Measurements from ENCODE around the gene UBE4B. TPM values are rescaled to one million over a fixed set of nuclear protein-coding genes. Genes with fewer than 3 reads are reported as not detected.
"Not testable (repeated sequence)": the region's sequence is repeated elsewhere in the genome, so short reads cannot be mapped to it uniquely, and the experiment has no call there.

UBE4B gene
- total RNA-seq, 4 donors from 2014 or later, result 31.2 to 48.6 (median 44.0) TPM

- Histone ChIP-seq H3K27ac (no peak overlapping the region), H3K27me3 (no peaks in the 10 kb centered on the region), H3K36me3 (no peaks in the 10 kb centered on the region), H3K4me1 (no peaks in the 10 kb centered on the region), H3K9me3 (no peaks in the 10 kb centered on the region), H3K4me3 (no peak overlapping the region)
- no peak for DNase-seq (ENCODE audit: low spot score in 2 of 2)
- TF ChIP-seq EP300 (IDR thresholded peaks at IDR 0.05) (no peak), POLR2A (IDR thresholded peaks at IDR 0.05) (no peak)
- TF ChIP-seq, protein P1, sequence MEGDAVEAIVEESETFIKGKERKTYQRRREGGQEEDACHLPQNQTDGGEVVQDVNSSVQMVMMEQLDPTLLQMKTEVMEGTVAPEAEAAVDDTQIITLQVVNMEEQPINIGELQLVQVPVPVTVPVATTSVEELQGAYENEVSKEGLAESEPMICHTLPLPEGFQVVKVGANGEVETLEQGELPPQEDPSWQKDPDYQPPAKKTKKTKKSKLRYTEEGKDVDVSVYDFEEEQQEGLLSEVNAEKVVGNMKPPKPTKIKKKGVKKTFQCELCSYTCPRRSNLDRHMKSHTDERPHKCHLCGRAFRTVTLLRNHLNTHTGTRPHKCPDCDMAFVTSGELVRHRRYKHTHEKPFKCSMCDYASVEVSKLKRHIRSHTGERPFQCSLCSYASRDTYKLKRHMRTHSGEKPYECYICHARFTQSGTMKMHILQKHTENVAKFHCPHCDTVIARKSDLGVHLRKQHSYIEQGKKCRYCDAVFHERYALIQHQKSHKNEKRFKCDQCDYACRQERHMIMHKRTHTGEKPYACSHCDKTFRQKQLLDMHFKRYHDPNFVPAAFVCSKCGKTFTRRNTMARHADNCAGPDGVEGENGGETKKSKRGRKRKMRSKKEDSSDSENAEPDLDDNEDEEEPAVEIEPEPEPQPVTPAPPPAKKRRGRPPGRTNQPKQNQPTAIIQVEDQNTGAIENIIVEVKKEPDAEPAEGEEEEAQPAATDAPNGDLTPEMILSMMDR (IDR thresholded peaks at IDR 0.05), result no peak
- WGBS, 2 donors, result 43 to 53% methylated on average over 4 of the region's 4 CpGs
Measured at GRCh38 chr1:10007169-10007568, 25.6 kb upstream of the UBE4B start.

DNA sequence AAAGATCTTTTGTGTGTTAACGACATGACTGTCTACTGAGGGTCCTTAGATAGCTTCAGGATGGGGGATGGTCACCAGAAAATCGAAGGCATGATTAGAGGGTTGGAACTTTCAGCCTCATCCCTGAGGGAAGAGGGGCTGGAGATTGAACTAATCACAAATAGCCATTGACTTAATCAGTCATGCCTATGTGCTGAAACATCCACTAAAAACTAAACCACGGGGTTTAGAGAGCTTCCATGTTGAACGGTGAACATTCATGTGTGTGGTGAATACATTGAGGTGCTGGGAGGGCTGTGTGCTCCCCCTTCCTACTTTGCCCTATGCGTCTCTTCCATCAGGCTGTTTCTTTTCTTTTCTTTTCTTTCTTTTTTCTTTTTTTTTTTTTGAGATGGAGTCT, 18.7 kb upstream of the UBE4B start:
- Histone ChIP-seq H3K36me3 (no peaks in the 10 kb centered on the region), H3K9me3 (no peaks in the 10 kb centered on the region), H3K27ac (no peak overlapping the region), H3K4me3 (no peak overlapping the region), H3K4me1 (peaks cover 0 to 11% (median 0%) of the 10 kb centered on the region in 4 donors), H3K27me3 (no peaks in the 10 kb centered on the region)
- TF ChIP-seq, protein P1 (IDR thresholded peaks at IDR 0.05), result no peak
- TF ChIP-seq EP300 (IDR thresholded peaks at IDR 0.05) (no peak), POLR2A (IDR thresholded peaks at IDR 0.05) (no peak)
- WGBS, 2 donors, result 69 to 72% methylated on average over 5 of the region's 5 CpGs
- no peak for DNase-seq (ENCODE audit: low spot score in 2 of 2)

DNA sequence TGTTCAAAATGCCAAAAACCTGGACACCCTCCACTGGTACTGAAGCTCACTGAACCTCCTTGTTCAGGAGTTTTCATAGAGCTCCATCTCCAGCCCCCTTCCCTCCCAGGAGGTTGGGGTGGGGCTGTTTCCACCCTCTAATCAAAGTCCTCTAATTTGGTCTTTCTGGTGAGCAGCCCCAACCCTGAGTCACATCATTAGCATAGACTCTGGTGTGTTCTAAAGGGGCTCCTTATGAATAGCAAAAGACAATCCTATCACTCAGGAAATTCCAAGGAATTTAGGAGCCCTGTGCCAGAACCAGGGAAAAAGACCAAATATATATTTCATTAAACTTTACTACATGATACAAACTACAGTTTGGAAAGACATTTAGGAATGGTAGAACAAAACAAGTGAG, 13.2 kb upstream of the UBE4B start:
- Histone ChIP-seq H3K27me3 (no peaks in the 10 kb centered on the region), H3K9me3 (no peaks in the 10 kb centered on the region), H3K4me1 (peaks cover 0 to 11% (median 0%) of the 10 kb centered on the region in 4 donors), H3K27ac (no peak overlapping the region), H3K4me3 (no peak overlapping the region), H3K36me3 (no peaks in the 10 kb centered on the region)
- TF ChIP-seq EP300 (IDR thresholded peaks at IDR 0.05) (no peak), POLR2A (IDR thresholded peaks at IDR 0.05) (no peak)
- TF ChIP-seq, protein P1 (IDR thresholded peaks at IDR 0.05), result no peak
- no peak for DNase-seq (ENCODE audit: low spot score in 2 of 2)

GRCh38 chr1:10020086-10020485, 12.7 kb upstream of the UBE4B start:
- H3K27ac ChIP-seq, result no peak overlapping the region
- H3K9me3 ChIP-seq, result no peaks in the 10 kb centered on the region
- H3K4me3 ChIP-seq, result no peak overlapping the region
- WGBS, 2 donors, result 79 to 92% methylated on average over 3 of the region's 3 CpGs
- TF ChIP-seq EP300 (IDR thresholded peaks at IDR 0.05) (no peak), POLR2A (IDR thresholded peaks at IDR 0.05) (no peak)
- TF ChIP-seq, protein P1 (IDR thresholded peaks at IDR 0.05), result no peak
- no peaks in the 10 kb centered on the region for H3K27me3 ChIP-seq
- peaks cover 0 to 11% (median 0%) of the 10 kb centered on the region in 4 donors for H3K4me1 ChIP-seq
- DNase-seq (ENCODE audit: low spot score in 2 of 2), result no peak
- H3K36me3 ChIP-seq, result no peaks in the 10 kb centered on the region

DNA sequence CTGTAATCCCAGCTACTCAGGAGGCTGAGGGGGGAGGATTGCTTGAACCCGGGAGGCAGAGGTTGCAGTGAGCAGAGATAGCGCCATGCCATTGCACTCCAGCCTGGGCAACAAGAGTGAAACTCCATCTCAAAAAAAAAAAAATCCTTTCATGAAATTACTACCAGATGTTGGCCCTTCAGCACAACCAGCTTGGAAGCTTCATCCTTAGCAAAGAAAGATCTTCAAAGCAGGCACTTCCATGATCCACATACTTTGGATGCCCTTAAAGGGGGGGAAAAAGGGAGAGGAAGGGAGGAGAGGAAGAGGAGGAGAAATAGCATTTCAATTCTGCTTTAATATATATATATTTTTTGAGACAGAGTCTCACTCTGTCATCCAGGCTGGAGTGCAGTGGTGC, 12.1 kb upstream of the UBE4B start:
- WGBS, 2 donors, result 51 to 68% methylated on average over 2 of the region's 2 CpGs

DNA sequence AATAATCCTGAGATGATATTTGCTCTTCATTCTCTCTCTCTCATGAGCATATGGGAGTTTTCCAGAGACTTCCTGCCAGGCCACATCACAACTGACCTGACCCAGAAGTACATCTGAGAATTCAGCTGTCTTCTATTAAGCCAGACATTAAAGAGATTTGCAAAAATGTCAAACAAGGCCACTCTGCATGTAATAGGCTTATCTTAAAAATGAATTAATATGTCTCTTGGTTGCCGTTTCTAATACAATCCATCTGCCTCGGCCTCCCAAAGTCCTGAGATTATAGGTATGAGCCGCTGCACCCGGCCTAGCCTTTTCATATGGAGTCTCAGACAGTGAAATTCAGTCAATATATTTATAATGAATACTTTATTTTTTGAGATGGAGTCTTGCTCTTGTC, 10.8 kb upstream of the UBE4B start:
- 75 to 79% methylated on average over 4 of the region's 4 CpGs for WGBS, 2 donors

More for the DNA sequence above, 12.1 kb upstream of the UBE4B start:
- not testable (repeated sequence) for H3K27ac ChIP-seq; DNase-seq (ENCODE audit: low spot score in 2 of 2); H3K36me3 ChIP-seq; H3K9me3 ChIP-seq; H3K4me1 ChIP-seq; H3K27me3 ChIP-seq; H3K4me3 ChIP-seq

More for the DNA sequence above, 10.8 kb upstream of the UBE4B start:
- H3K4me1 ChIP-seq; H3K9me3 ChIP-seq; H3K27ac ChIP-seq; H3K36me3 ChIP-seq; H3K27me3 ChIP-seq; H3K4me3 ChIP-seq; DNase-seq (ENCODE audit: low spot score in 2 of 2): not testable (repeated sequence)
